HG02840 (cell line): ENCODE results near the gene PKD1L1.

Experiments used
- ATAC-seq: cut with Tn5 transposase; IDR thresholded peaks from one replicate; pipeline ENCODE4 v1.9.1; 2021; ENCODE audit warnings: mild to moderate bottlenecking, moderate library complexity, moderate number of reproducible peaks; ENCODE audit not compliant: unreplicated experiment, low FRiP score

Gene PKD1L1

GRCh38 chr7:47833211-47833610, 115.1 kb downstream of the PKD1L1 start:
- no peak for ATAC-seq

GRCh38 chr7:47832105-47832715, 116.1 kb downstream of the PKD1L1 start:
- no peak for ATAC-seq

GRCh38 chr7:47830015-47830414, 118.3 kb downstream of the PKD1L1 start:
- no peak for ATAC-seq

- no peak for ATAC-seq
Measured at GRCh38 chr7:47827871-47828270, 120.4 kb downstream of the PKD1L1 start.

GRCh38 chr7:47827351-47827756, 120.9 kb downstream of the PKD1L1 start:
- ATAC-seq, result no peak

- no peak for ATAC-seq
Measured at GRCh38 chr7:47826754-47827153, 121.5 kb downstream of the PKD1L1 start.

GRCh38 chr7:47819607-47819920, 128.7 kb downstream of the PKD1L1 start:
- no peak for ATAC-seq

GRCh38 chr7:47818796-47819606, 129.3 kb downstream of the PKD1L1 start:
- ATAC-seq, result no peak

GRCh38 chr7:47817917-47818316, 130.3 kb downstream of the PKD1L1 start:
- ATAC-seq, result no peak

GRCh38 chr7:47816647-47817046, 131.6 kb downstream of the PKD1L1 start:
- no peak for ATAC-seq

- ATAC-seq, result no peak
Measured at GRCh38 chr7:47815867-47816266, 132.4 kb downstream of the PKD1L1 start.

GRCh38 chr7:47814905-47815613, 133.2 kb downstream of the PKD1L1 start:
- no peak for ATAC-seq

GRCh38 chr7:47813620-47814260, 134.5 kb downstream of the PKD1L1 start:
- no peak for ATAC-seq

- no peak for ATAC-seq
Measured at GRCh38 chr7:47812429-47813136, 135.7 kb downstream of the PKD1L1 start.

- no peak for ATAC-seq
Measured at GRCh38 chr7:47811632-47812380, 136.5 kb downstream of the PKD1L1 start.

GRCh38 chr7:47809387-47809786, 138.9 kb downstream of the PKD1L1 start:
- no peak for ATAC-seq

- no peak for ATAC-seq
Measured at GRCh38 chr7:47808321-47808720, 139.9 kb downstream of the PKD1L1 start.

GRCh38 chr7:47807756-47808155, 140.5 kb downstream of the PKD1L1 start:
- no peak for ATAC-seq

- ATAC-seq, result no peak
Measured at GRCh38 chr7:47807126-47807525, 141.1 kb downstream of the PKD1L1 start.

- no peak for ATAC-seq
Measured at GRCh38 chr7:47806701-47807103, 141.6 kb downstream of the PKD1L1 start.
